Thyroid gland (tissue), 4 donors: ENCODE data around the gene TEX44. TPM values are rescaled to one million over a fixed set of nuclear protein-coding genes. Genes with fewer than 3 reads are reported as not detected.
A peak's percentile ranks its signal among the peaks of the same experiment; 100 is the strongest.

Source experiments
- DNase-seq, 2 donors: peaks; one replicate each; pipeline ENCODE4 v3.0.0-alpha.2; 2019
- H3K27ac ChIP-seq, 3 donors: fragments of 200-600 bp; sonication (generic); 1 replicate in 2 of 3; 2 replicates in 1 of 3; pipeline ENCODE4 v1.5.1; 2016 to 2019; ENCODE audit warnings: mild to moderate bottlenecking in 1 of 3, moderate library complexity in 1 of 3
- H3K27me3 ChIP-seq: fragments of 200-600 bp; sonication (generic); one replicate; pipeline ENCODE4 v1.5.1; 2019
- H3K36me3 ChIP-seq, 2 donors: fragments of 200-600 bp; sonication (generic); one replicate each; pipeline ENCODE4 v1.5.1; 2016 to 2019
- H3K4me1 ChIP-seq, 2 donors: fragments of 200-600 bp; sonication (generic); one replicate each; pipeline ENCODE4 v1.5.1; 2017 to 2019
- H3K4me3 ChIP-seq, 3 donors: fragments of 200-600 bp; sonication (generic); replicated peaks in 1 of 3; 1 replicate in 2 of 3; 2 replicates in 1 of 3; pipeline ENCODE4 v1.5.1; 2016; ENCODE audit warnings: mild to moderate bottlenecking in 1 of 3
- H3K9me3 ChIP-seq: fragments of 200-600 bp; sonication (generic); one replicate; pipeline ENCODE4 v1.5.1; 2017
- POLR2A ChIP-seq, 2 donors: fragments of 450-650 bp; IDR thresholded peaks; one replicate each; pipeline ENCODE4 v1.6.1; 2017; ENCODE audit warnings: antibody characterized with exemption in 2 of 2, mild to moderate bottlenecking in 2 of 2, moderate library complexity in 1 of 2
- WGBS, 2 donors: methylation state at CpG; one replicate each; pipeline ENCODE4 v1.1.5; 2017; 5-methylcytosine and 5-hydroxymethylcytosine counted together
- intact Hi-C: fragments of 100-400 bp; cut with DNase I; formaldehyde crosslinking; loops from one replicate; pipeline ENCODE4 v1.15.1; 2023
- total RNA-seq, 4 donors: library from RNA; depleted of rRNA; stranded (reverse); fragments of >200 nt; gene quantifications; one replicate each; pipeline ENCODE4 v1.2.3, GENCODE V29; 2016
- TF ChIP-seq, protein P1 (sequence below), 6 experiments: fragments of 200-600 bp in 3 of 6; fragments of 450-650 bp in 3 of 6; sonication (generic) in 3 of 6; IDR thresholded peaks; one replicate each; pipeline ENCODE4 v1.5.1; 2016 to 2019; ENCODE audit warnings: antibody characterized with exemption in 6 of 6, mild to moderate bottlenecking in 2 of 6, inconsistent platforms in 1 of 6, moderate library complexity in 1 of 6

Gene TEX44
- total RNA-seq, 4 donors from 2014 or later = 0.54 TPM; not detected in 3

DNA sequence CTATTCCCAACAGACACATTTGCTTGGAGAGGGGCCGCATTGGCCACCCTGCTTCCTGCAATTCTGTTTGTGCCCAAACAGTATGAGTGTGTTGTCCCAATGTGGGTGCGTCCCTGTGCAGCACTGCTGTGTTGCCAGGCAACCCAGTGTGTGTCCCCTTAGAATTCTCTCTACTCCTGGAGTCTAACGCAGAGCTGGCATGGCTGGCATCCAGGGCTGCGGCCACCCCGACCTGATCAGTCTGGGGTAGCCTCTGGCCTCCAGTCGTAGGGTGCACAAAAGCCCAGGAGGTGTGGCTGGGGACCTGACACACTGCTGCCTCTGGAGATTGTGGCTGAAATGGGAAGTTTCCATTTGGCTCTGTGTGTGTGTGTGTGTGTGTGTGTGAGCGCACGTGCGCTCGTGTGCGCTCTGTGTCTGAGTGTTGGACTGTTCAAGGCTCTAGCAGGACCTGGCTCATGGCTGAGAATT lies 48.0 kb downstream of the TEX44 start:
- Histone ChIP-seq H3K27me3 (no peaks in the 10 kb centered on the region), H3K4me3 (no peak overlapping the region), H3K4me1 (peaks cover 29 to 50% of the 10 kb centered on the region in 2 donors), H3K36me3 (no peaks in the 10 kb centered on the region), H3K27ac (peak overlapping the region; percentile 74 to 87 (median 80)), H3K9me3 (no peaks in the 10 kb centered on the region)
- TF ChIP-seq, protein P1, sequence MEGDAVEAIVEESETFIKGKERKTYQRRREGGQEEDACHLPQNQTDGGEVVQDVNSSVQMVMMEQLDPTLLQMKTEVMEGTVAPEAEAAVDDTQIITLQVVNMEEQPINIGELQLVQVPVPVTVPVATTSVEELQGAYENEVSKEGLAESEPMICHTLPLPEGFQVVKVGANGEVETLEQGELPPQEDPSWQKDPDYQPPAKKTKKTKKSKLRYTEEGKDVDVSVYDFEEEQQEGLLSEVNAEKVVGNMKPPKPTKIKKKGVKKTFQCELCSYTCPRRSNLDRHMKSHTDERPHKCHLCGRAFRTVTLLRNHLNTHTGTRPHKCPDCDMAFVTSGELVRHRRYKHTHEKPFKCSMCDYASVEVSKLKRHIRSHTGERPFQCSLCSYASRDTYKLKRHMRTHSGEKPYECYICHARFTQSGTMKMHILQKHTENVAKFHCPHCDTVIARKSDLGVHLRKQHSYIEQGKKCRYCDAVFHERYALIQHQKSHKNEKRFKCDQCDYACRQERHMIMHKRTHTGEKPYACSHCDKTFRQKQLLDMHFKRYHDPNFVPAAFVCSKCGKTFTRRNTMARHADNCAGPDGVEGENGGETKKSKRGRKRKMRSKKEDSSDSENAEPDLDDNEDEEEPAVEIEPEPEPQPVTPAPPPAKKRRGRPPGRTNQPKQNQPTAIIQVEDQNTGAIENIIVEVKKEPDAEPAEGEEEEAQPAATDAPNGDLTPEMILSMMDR (IDR thresholded peaks at IDR 0.05) = no peak
- TF ChIP-seq POLR2A (IDR thresholded peaks at IDR 0.05) = no peak
- DNase-seq = peak; percentile 37 to 58
- intact Hi-C loops = no loop called here
- WGBS, 2 donors = 12 to 47% methylated on average over 3 to 11 of the region's 11 CpGs

DNA sequence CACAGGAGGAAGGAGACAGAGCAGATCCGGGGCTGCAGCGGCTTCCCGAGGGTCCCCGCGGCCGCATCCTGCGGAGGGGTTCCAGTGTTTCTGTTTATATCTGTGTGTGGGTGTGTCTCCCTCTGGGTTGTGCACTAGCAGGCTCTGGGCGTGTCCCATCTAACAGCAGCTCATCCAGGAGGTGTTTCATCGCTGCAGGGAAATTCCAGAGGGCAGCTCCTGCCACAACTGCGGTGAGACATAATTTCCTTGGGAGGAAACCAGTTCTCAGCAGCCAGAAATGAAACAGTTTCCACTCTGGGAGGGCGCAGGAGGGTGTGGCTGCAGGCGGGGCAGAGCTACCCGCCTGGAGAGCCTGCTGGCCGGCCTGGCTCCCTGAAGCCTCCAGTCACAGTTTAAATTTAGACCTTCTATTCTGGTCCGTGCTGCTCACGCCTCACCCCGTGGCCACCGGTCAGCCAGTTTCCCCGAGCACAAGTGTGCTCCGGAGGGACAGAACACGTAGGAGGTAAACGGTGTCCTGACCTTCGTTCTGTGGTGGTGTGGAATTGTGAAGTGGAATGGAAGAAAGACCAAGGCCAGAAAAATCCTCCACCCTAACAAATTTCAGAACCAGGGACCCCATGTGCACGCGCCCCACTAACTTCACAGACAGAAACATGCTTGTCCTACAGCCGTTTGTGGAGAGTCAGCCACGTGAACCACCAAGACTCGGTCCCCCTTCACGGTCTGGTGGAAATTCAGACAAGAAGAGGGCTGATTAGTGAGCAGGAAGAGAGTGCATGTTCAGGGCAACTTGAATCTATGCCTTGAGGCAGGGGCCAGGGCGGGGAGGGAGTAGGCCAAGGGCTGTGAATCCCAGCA lies 50.2 kb downstream of the TEX44 start:
- Histone ChIP-seq H3K4me1 (peaks cover 29 to 57% of the 10 kb centered on the region in 2 donors), H3K36me3 (no peaks in the 10 kb centered on the region), H3K27ac (peak overlapping the region; percentile 90 to 96 (median 96)), H3K4me3 (no peak overlapping the region), H3K27me3 (no peaks in the 10 kb centered on the region), H3K9me3 (no peaks in the 10 kb centered on the region)
- TF ChIP-seq, protein P1 (IDR thresholded peaks at IDR 0.05) = no peak
- TF ChIP-seq POLR2A (IDR thresholded peaks at IDR 0.05) = peak in 1 of 2 donors; percentile 30
- 47 to 52% methylated on average over 22 to 30 of the region's 30 CpGs for WGBS, 2 donors
- DNase-seq = peak; percentile 76 to 82
- intact Hi-C loops = no loop called here

DNA sequence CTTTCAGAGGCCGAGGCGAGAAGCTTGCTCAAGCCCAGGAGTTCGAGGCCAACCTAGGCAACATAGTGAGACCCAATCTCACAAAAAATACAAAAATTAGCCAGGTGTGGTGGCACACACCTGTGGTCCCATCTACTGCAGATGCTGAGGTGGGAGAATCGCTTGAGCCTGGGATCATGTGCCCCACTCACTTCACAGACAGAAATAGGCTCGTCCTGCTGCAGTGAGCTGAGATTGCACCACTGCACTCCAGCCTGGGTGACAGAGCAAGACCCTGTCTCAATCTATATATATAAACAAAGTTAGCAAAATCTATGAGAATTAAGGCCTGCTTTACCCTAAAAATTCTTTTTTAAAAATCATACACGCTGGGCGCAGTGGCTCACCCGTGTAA lies 50.8 kb downstream of the TEX44 start:
- Histone ChIP-seq H3K27ac (peak overlapping the region; percentile 90 to 96 (median 96)), H3K9me3 (no peaks in the 10 kb centered on the region), H3K27me3 (no peaks in the 10 kb centered on the region), H3K4me3 (no peak overlapping the region), H3K36me3 (no peaks in the 10 kb centered on the region), H3K4me1 (peaks cover 29 to 57% of the 10 kb centered on the region in 2 donors)
- no peak for DNase-seq
- intact Hi-C loops = no loop called here
- 75 to 88% methylated on average over 8 of the region's 8 CpGs for WGBS, 2 donors
- TF ChIP-seq, protein P1 (IDR thresholded peaks at IDR 0.05) = no peak
- no peak for TF ChIP-seq POLR2A (IDR thresholded peaks at IDR 0.05)

Other genes starting within 250 kb of the TEX44 start
- gene B3GNT7, start 197.2 kb upstream of the TEX44 start, total RNA-seq = 10 to 100 TPM in 1 of 4 donors, 1 to 10 TPM in 3; 6.5 to 19.2 (median 7.8) TPM
- 100 to 1,000 TPM in 2 of 4 donors, 10 to 100 TPM in 2; 83.9 to 126 (median 97.0) TPM for gene NCL, start 128.4 kb upstream of the TEX44 start, total RNA-seq
- gene NMUR1, start 62.4 kb upstream of the TEX44 start, total RNA-seq = under 1 TPM in 3 of 4 donors, not detected in 1; 0.11 to 0.73 (median 0.67) TPM
- 1,000 to 10,000 TPM in 3 of 4 donors, 100 to 1,000 TPM in 1; 631 to 1,160 (median 1,099) TPM for gene PTMA, start 115.7 kb downstream of the TEX44 start, total RNA-seq
- gene PDE6D, start 188.4 kb downstream of the TEX44 start, total RNA-seq = 10 to 100 TPM; 19.8 to 46.1 (median 28.5) TPM
- 10 to 100 TPM; 28.8 to 45.1 (median 37.1) TPM for gene COPS7B, start 193.6 kb downstream of the TEX44 start, total RNA-seq